HepG2 (cell line): ENCODE data around the gene FN1. TPM values are rescaled to one million over a fixed set of nuclear protein-coding genes. Genes with fewer than 3 reads are reported as not detected.

Experiments used
- CCDC6 ChIP-seq: sonication (generic); formaldehyde crosslinking; IDR thresholded peaks from 2 replicates; pipeline ENCODE4 v1.8.1; 2022; ENCODE audit warnings: mild to moderate bottlenecking, missing genetic modification reagents, moderate library complexity
- MATR3 ChIP-seq: sonication (generic); formaldehyde crosslinking; IDR thresholded peaks from 2 replicates; pipeline ENCODE4 v1.4.0; 2020; ENCODE audit warnings: missing genetic modification reagents
- MIXL1 ChIP-seq: IDR thresholded peaks from 2 replicates; pipeline ENCODE4 v1.6.1; 2016
- NFE2L2 ChIP-seq: fragments of 150-350 bp; IDR thresholded peaks from 2 replicates; pipeline ENCODE4 v1.6.1; 2014; ENCODE audit warnings: low read length
- NFKBIZ ChIP-seq: IDR thresholded peaks from 2 replicates; pipeline ENCODE4 v1.6.1; 2018; ENCODE audit warnings: missing genetic modification reagents, missing compliant biosample characterization
- POLR2AphosphoS5 ChIP-seq: IDR thresholded peaks from 2 replicates; pipeline ENCODE4 v1.6.1; 2012; ENCODE audit warnings: low read depth, low read length
- RAD51 ChIP-seq: fragments of 450-650 bp; IDR thresholded peaks from 2 replicates; pipeline ENCODE4 v1.6.1; 2016; ENCODE audit warnings: borderline replicate concordance
- RBFOX2 ChIP-seq: fragments of 200-400 bp; formaldehyde crosslinking; IDR thresholded peaks from 2 replicates; pipeline ENCODE4 v1.6.1; 2017; ENCODE audit warnings: low read depth, mild to moderate bottlenecking, low read length
- SMAD9 ChIP-seq: sonication (generic); formaldehyde crosslinking; IDR thresholded peaks from 2 replicates; pipeline ENCODE4 v1.5.1; 2020; ENCODE audit warnings: mild to moderate bottlenecking, missing genetic modification reagents
- ZC3H4 ChIP-seq: sonication (generic); formaldehyde crosslinking; IDR thresholded peaks from 2 replicates; pipeline ENCODE4 v1.4.0; 2020; ENCODE audit warnings: missing genetic modification reagents, borderline replicate concordance
- ZNF33A ChIP-seq: sonication (generic); formaldehyde crosslinking; IDR thresholded peaks from 2 replicates; pipeline ENCODE4 v1.5.1; 2020; ENCODE audit warnings: missing genetic modification reagents, mild to moderate bottlenecking, moderate library complexity, borderline replicate concordance
- ZNF432 ChIP-seq: sonication (generic); formaldehyde crosslinking; IDR thresholded peaks from 2 replicates; pipeline ENCODE4 v1.5.0; 2020; ENCODE audit warnings: missing genetic modification reagents, mild to moderate bottlenecking, borderline replicate concordance
- ZNF737 ChIP-seq: sonication (generic); formaldehyde crosslinking; IDR thresholded peaks from 2 replicates; pipeline ENCODE4 v1.5.0; 2020; ENCODE audit warnings: missing genetic modification reagents, mild to moderate bottlenecking, borderline replicate concordance
- ZNF775 ChIP-seq: sonication (generic); formaldehyde crosslinking; IDR thresholded peaks from 2 replicates; pipeline ENCODE4 v1.4.0; 2020; ENCODE audit warnings: missing genetic modification reagents, mild to moderate bottlenecking, moderate library complexity, borderline replicate concordance
- ZNF879 ChIP-seq: sonication (generic); formaldehyde crosslinking; IDR thresholded peaks from 2 replicates; pipeline ENCODE4 v1.8.1; 2023; ENCODE audit warnings: missing genetic modification reagents
- polyA plus RNA-seq, 8 experiments: library from polyadenylated mRNA; depleted of rRNA in 3 of 8; stranded (reverse) in 7 of 8; unstranded in 1 of 8; fragments of >200 nt; fragmentation: Illumina TruSeq in 4 of 8; extraction: Trizol in 4 of 8; gene quantifications; 2 replicates each; pipeline versions ENCODE4 v1.2.1 to v1.2.3, GENCODE V29; 2011 to 2016; ENCODE audit warnings: low read depth in 4 of 8, missing spikeins in 1 of 8, mixed read lengths in 1 of 8; ENCODE audit not compliant: insufficient read depth in 1 of 8
- total RNA-seq, 5 experiments: library from RNA; depleted of rRNA; stranded (reverse); fragments of >200 nt; fragmentation: Illumina TruSeq; extraction: Trizol; gene quantifications; 2 replicates each; pipeline ENCODE4 v1.2.3, GENCODE V29; 2016; ENCODE audit warnings: low read depth in 1 of 5
- TF ChIP-seq, protein P1 (sequence below): sonication (generic); formaldehyde crosslinking; IDR thresholded peaks from 2 replicates; pipeline ENCODE4 v1.4.0; 2020; ENCODE audit warnings: mild to moderate bottlenecking, missing genetic modification reagents
- TF ChIP-seq, protein P2 (sequence below): sonication (generic); formaldehyde crosslinking; IDR thresholded peaks from 2 replicates; pipeline ENCODE4 v1.4.0; 2020; ENCODE audit warnings: missing genetic modification reagents, mild to moderate bottlenecking, borderline replicate concordance
- TF ChIP-seq, protein P3 (sequence below): sonication (generic); formaldehyde crosslinking; IDR thresholded peaks from 2 replicates; pipeline ENCODE4 v1.5.0; 2020; ENCODE audit warnings: mild to moderate bottlenecking, missing genetic modification reagents, borderline replicate concordance
- TF ChIP-seq, protein P4 (sequence below): sonication (generic); formaldehyde crosslinking; IDR thresholded peaks from 2 replicates; pipeline ENCODE4 v1.4.0; 2020; ENCODE audit warnings: missing genetic modification reagents

FN1 gene
- total and polyA plus RNA-seq, 2 of the 13 experiments (the other 11 are each of a cell fraction or from before 2014, with no cell fraction given), result 1,847 to 6,471 TPM

DNA sequence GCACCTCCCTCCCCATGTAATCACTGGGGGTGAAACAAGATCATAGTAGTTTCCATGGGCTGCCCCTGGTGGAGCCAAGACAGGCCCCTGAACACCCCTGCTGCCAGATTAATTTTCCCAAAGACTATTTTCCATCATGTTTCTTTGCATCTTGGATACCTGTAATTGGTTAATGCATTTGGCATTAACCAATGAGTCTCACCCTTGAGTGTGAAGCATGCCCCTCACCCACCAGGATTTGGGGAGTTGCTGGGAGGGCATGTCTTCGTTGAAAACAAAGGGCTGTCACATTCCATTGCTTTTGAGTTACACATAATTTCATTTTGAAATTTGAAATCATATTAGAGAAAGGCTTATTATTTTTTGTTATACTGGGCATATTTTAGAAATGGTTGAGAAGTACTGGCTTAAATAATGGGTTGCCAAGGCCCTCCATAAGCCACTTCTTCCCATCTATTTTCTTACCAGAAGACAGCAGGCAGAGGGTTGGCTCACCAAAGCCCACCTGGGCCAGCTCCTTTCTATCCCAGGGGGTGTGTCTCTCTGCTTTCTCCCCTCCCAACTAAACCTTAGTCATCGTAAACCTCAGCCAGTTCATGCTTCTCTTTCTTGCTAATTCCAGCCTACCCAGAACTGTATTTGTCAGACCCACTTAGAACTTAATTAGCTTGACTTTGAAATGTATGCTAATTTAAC, 72.3 kb downstream of the FN1 start (continued):
- TF ChIP-seq ZNF879 (CRISPR knock-in tag) (no peak), ZNF432 (CRISPR knock-in tag) (no peak), MIXL1 (no peak), NFKBIZ (CRISPR knock-in tag) (no peak), RAD51 (no peak), POLR2AphosphoS5 (peak; percentile 47; the same call in 1 of the 2 replicates), RBFOX2 (peak; percentile 9; the same call in 1 of the 2 replicates), MATR3 (CRISPR knock-in tag) (no peak), ZNF775 (CRISPR knock-in tag) (no peak), ZC3H4 (no peak), ZNF737 (no peak), CCDC6 (0 out of 2 replicates have a peak, but pooled peaks have one; percentile 33), ZNF33A (CRISPR knock-in tag) (no peak), SMAD9 (CRISPR knock-in tag) (no peak), NFE2L2 (no peak)
- TF ChIP-seq, protein P1, sequence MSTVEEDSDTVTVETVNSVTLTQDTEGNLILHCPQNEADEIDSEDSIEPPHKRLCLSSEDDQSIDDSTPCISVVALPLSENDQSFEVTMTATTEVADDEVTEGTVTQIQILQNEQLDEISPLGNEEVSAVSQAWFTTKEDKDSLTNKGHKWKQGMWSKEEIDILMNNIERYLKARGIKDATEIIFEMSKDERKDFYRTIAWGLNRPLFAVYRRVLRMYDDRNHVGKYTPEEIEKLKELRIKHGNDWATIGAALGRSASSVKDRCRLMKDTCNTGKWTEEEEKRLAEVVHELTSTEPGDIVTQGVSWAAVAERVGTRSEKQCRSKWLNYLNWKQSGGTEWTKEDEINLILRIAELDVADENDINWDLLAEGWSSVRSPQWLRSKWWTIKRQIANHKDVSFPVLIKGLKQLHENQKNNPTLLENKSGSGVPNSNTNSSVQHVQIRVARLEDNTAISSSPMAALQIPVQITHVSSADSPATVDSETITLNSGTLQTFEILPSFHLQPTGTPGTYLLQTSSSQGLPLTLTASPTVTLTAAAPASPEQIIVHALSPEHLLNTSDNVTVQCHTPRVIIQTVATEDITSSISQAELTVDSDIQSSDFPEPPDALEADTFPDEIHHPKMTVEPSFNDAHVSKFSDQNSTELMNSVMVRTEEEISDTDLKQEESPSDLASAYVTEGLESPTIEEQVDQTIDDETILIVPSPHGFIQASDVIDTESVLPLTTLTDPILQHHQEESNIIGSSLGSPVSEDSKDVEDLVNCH, result no peak
- TF ChIP-seq, protein P2, sequence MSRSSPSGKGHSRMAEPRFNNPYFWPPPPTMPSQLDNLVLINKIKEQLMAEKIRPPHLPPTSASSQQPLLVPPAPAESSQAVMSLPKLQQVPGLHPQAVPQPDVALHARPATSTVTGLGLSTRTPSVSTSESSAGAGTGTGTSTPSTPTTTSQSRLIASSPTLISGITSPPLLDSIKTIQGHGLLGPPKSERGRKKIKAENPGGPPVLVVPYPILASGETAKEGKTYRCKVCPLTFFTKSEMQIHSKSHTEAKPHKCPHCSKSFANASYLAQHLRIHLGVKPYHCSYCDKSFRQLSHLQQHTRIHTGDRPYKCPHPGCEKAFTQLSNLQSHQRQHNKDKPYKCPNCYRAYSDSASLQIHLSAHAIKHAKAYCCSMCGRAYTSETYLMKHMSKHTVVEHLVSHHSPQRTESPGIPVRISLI (CRISPR knock-in tag), result no peak
- TF ChIP-seq, protein P3, sequence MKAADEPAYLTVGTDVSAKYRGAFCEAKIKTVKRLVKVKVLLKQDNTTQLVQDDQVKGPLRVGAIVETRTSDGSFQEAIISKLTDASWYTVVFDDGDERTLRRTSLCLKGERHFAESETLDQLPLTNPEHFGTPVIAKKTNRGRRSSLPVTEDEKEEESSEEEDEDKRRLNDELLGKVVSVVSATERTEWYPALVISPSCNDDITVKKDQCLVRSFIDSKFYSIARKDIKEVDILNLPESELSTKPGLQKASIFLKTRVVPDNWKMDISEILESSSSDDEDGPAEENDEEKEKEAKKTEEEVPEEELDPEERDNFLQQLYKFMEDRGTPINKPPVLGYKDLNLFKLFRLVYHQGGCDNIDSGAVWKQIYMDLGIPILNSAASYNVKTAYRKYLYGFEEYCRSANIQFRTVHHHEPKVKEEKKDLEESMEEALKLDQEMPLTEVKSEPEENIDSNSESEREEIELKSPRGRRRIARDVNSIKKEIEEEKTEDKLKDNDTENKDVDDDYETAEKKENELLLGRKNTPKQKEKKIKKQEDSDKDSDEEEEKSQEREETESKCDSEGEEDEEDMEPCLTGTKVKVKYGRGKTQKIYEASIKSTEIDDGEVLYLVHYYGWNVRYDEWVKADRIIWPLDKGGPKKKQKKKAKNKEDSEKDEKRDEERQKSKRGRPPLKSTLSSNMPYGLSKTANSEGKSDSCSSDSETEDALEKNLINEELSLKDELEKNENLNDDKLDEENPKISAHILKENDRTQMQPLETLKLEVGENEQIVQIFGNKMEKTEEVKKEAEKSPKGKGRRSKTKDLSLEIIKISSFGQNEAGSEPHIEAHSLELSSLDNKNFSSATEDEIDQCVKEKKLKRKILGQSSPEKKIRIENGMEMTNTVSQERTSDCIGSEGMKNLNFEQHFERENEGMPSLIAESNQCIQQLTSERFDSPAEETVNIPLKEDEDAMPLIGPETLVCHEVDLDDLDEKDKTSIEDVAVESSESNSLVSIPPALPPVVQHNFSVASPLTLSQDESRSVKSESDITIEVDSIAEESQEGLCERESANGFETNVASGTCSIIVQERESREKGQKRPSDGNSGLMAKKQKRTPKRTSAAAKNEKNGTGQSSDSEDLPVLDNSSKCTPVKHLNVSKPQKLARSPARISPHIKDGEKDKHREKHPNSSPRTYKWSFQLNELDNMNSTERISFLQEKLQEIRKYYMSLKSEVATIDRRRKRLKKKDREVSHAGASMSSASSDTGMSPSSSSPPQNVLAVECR (CRISPR knock-in tag), result no peak
- TF ChIP-seq, protein P4, sequence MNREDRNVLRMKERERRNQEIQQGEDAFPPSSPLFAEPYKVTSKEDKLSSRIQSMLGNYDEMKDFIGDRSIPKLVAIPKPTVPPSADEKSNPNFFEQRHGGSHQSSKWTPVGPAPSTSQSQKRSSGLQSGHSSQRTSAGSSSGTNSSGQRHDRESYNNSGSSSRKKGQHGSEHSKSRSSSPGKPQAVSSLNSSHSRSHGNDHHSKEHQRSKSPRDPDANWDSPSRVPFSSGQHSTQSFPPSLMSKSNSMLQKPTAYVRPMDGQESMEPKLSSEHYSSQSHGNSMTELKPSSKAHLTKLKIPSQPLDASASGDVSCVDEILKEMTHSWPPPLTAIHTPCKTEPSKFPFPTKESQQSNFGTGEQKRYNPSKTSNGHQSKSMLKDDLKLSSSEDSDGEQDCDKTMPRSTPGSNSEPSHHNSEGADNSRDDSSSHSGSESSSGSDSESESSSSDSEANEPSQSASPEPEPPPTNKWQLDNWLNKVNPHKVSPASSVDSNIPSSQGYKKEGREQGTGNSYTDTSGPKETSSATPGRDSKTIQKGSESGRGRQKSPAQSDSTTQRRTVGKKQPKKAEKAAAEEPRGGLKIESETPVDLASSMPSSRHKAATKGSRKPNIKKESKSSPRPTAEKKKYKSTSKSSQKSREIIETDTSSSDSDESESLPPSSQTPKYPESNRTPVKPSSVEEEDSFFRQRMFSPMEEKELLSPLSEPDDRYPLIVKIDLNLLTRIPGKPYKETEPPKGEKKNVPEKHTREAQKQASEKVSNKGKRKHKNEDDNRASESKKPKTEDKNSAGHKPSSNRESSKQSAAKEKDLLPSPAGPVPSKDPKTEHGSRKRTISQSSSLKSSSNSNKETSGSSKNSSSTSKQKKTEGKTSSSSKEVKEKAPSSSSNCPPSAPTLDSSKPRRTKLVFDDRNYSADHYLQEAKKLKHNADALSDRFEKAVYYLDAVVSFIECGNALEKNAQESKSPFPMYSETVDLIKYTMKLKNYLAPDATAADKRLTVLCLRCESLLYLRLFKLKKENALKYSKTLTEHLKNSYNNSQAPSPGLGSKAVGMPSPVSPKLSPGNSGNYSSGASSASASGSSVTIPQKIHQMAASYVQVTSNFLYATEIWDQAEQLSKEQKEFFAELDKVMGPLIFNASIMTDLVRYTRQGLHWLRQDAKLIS, result 0 out of 2 replicates have a peak, but pooled peaks have one; percentile 52
